Spleen (tissue), 11 donors: ENCODE measurements around the gene PPP3CA. TPM values are rescaled to one million over a fixed set of nuclear protein-coding genes. Genes with fewer than 3 reads are reported as not detected.

Source experiments
- DNase-seq: peaks from one replicate; pipeline ENCODE4 v3.0.0-alpha.2; 2020
- H3K27ac ChIP-seq, 8 donors: fragments of 200-600 bp; sonication (generic) in 7 of 8; 1 replicate in 4 of 8; 2 replicates in 4 of 8; pipeline versions ENCODE4 v1.5.0 to v1.8.0; 2016 to 2021; ENCODE audit warnings: inconsistent platforms in 4 of 8, mild to moderate bottlenecking in 4 of 8, moderate library complexity in 1 of 8
- H3K27me3 ChIP-seq, 7 donors: fragments of 200-600 bp; sonication (generic) in 6 of 7; replicated peaks in 1 of 7; 1 replicate in 4 of 7; 2 replicates in 3 of 7; pipeline versions ENCODE4 v1.5.0 to v1.8.0; 2016 to 2021; ENCODE audit warnings: inconsistent platforms in 3 of 7, mild to moderate bottlenecking in 1 of 7
- H3K36me3 ChIP-seq, 6 donors: fragments of 200-600 bp; sonication (generic) in 5 of 6; 1 replicate in 4 of 6; 2 replicates in 2 of 6; pipeline versions ENCODE4 v1.5.0 to v1.8.0; 2016 to 2021; ENCODE audit warnings: inconsistent platforms in 2 of 6
- H3K4me1 ChIP-seq, 6 donors: fragments of 200-600 bp; sonication (generic) in 5 of 6; 1 replicate in 3 of 6; 2 replicates in 3 of 6; pipeline versions ENCODE4 v1.5.0 to v1.8.0; 2016 to 2021; ENCODE audit warnings: inconsistent platforms in 3 of 6
- H3K4me3 ChIP-seq, 8 donors: fragments of 200-600 bp; sonication (generic) in 7 of 8; 1 replicate in 4 of 8; 2 replicates in 4 of 8; pipeline versions ENCODE4 v1.5.0 to v1.8.0; 2016 to 2021; ENCODE audit warnings: inconsistent platforms in 4 of 8, mild to moderate bottlenecking in 4 of 8, moderate library complexity in 2 of 8
- H3K9me3 ChIP-seq, 8 donors: fragments of 200-600 bp; sonication (generic) in 7 of 8; 1 replicate in 4 of 8; 2 replicates in 4 of 8; pipeline versions ENCODE4 v1.5.0 to v1.8.0; 2016 to 2021; ENCODE audit warnings: inconsistent platforms in 4 of 8
- CTCF ChIP-seq, 11 experiments: fragments of 200-600 bp in 7 of 11; fragments of 450-650 bp in 4 of 11; sonication (generic) in 4 of 11; IDR thresholded peaks in 8 of 11; conservative IDR thresholded peaks in 3 of 11; 1 replicate in 7 of 11; 2 replicates in 4 of 11; pipeline versions ENCODE4 v1.4.0 to v1.8.0; 2016 to 2021; ENCODE audit warnings: antibody characterized with exemption in 11 of 11, inconsistent platforms in 4 of 11, mild to moderate bottlenecking in 1 of 11
- POLR2A ChIP-seq, 3 donors: fragments of 450-650 bp; IDR thresholded peaks; one replicate each; pipeline ENCODE4 v1.5.1; 2017; ENCODE audit warnings: antibody characterized with exemption in 3 of 3, mild to moderate bottlenecking in 1 of 3
- POLR2AphosphoS5 ChIP-seq, 3 donors: sonication (generic); formaldehyde crosslinking; IDR thresholded peaks; one replicate each; pipeline ENCODE4 v1.5.1; 2017; ENCODE audit warnings: antibody characterized with exemption in 3 of 3
- WGBS, 5 donors: extraction: QIAGEN DNeasy Blood & Tissue Kit in 3 of 5; methylation state at CpG; one replicate each; pipeline versions ENCODE4 v1.1.5 to v1.1.7; 2013 to 2018; 5-methylcytosine and 5-hydroxymethylcytosine counted together
- intact Hi-C: fragments of 100-400 bp; cut with DNase I; formaldehyde crosslinking; loops from one replicate; pipeline ENCODE4 v1.15.0; 2023; ENCODE audit warnings: low total_unique reads
- polyA plus RNA-seq, 3 donors: library from polyadenylated mRNA; stranded (reverse); fragments of 200-250 nt; gene quantifications; one replicate each; pipeline ENCODE4 v1.2.1, GENCODE V29; 2013
- total RNA-seq, 7 donors: library from RNA; depleted of rRNA in 3 of 7; stranded (reverse); fragments of >200 nt in 3 of 7; fragmentation: NEBNext Ultra II Directional in 4 of 7; extraction: Animal tissue kit (Norgen Biotek cat#: 25700) in 4 of 7; gene quantifications; one replicate each; pipeline versions ENCODE4 v1.1.0 to v1.2.1, GENCODE V29; 2016 to 2021
- donor health status: healthy with polysubstance abuse.
- donor health status: DM: no; HTN: no; CAD: no; lungs with moderate emphysema.
- donor health status: DM: no; HTN: no; CAD: no.
- donor health status: Bipolar disorder and iron deficiency.
- donor health status: healthy.
- donor health status: DM: no; HTN: no; CAD: no.
- donor health status: DM: yes; HTN: yes; CAD: no.

The PPP3CA gene
- total and polyA plus RNA-seq, 10 donors, result 15.5 to 50.0 (median 39.6) TPM

- WGBS, 5 donors, result 72 to 85% (median 82%) methylated on average over 2 of the region's 2 CpGs
- Histone ChIP-seq H3K36me3 (no peaks in the 10 kb centered on the region), H3K27me3 (no peaks in the 10 kb centered on the region), H3K9me3 (peaks cover 0 to 6% (median 4%) of the 10 kb centered on the region in 8 donors), H3K4me3 (no peak overlapping the region), H3K4me1 (peaks cover 0 to 16% (median 0%) of the 10 kb centered on the region in 6 donors), H3K27ac (no peak overlapping the region)
- DNase-seq, result no peak
- TF ChIP-seq POLR2AphosphoS5 (IDR thresholded peaks at IDR 0.05), result no peak
- no peak for TF ChIP-seq POLR2A (IDR thresholded peaks at IDR 0.05)
- TF ChIP-seq CTCF (IDR thresholded peaks at IDR 0.05 in 8 of 11, conservative IDR thresholded peaks at IDR 0.05 in 3 of 11), result no peak
- intact Hi-C loops, result no loop called here
These were observed 337.9 kb downstream of the PPP3CA start for GRCh38 chr4:101009471-101009870.

GRCh38 chr4:101008503-101008902 lies 338.8 kb downstream of the PPP3CA start:
- intact Hi-C loops, result no loop called here
- H3K4me1 ChIP-seq, result peaks cover 0 to 16% (median 0%) of the 10 kb centered on the region in 6 donors
- H3K9me3 ChIP-seq, result peaks cover 3 to 16% (median 14%) of the 10 kb centered on the region in 8 donors
- no peak overlapping the region for H3K4me3 ChIP-seq
- no peaks in the 10 kb centered on the region for H3K36me3 ChIP-seq
- H3K27me3 ChIP-seq, result no peaks in the 10 kb centered on the region
- no peak overlapping the region for H3K27ac ChIP-seq
- 87 to 96% (median 92%) methylated on average over 3 of the region's 3 CpGs for WGBS, 5 donors
- TF ChIP-seq POLR2AphosphoS5 (IDR thresholded peaks at IDR 0.05) (no peak), POLR2A (IDR thresholded peaks at IDR 0.05) (no peak), CTCF (IDR thresholded peaks at IDR 0.05 in 8 of 11, conservative IDR thresholded peaks at IDR 0.05 in 3 of 11) (no peak)
- no peak for DNase-seq

- Histone ChIP-seq H3K27ac (no peak overlapping the region), H3K4me3 (no peak overlapping the region), H3K27me3 (no peaks in the 10 kb centered on the region), H3K4me1 (peaks cover 0 to 14% (median 0%) of the 10 kb centered on the region in 6 donors), H3K36me3 (no peaks in the 10 kb centered on the region), H3K9me3 (peaks cover 3 to 39% (median 24%) of the 10 kb centered on the region in 8 donors)
- intact Hi-C loops, result no loop called here
- DNase-seq, result no peak
- WGBS, 5 donors, result 79 to 89% (median 88%) methylated on average over 2 of the region's 2 CpGs
- no peak for TF ChIP-seq CTCF (IDR thresholded peaks at IDR 0.05 in 8 of 11, conservative IDR thresholded peaks at IDR 0.05 in 3 of 11)
- no peak for TF ChIP-seq POLR2AphosphoS5 (IDR thresholded peaks at IDR 0.05)
- no peak for TF ChIP-seq POLR2A (IDR thresholded peaks at IDR 0.05)
These were observed 341.7 kb downstream of the PPP3CA start for GRCh38 chr4:101005659-101006058.

GRCh38 chr4:101000496-101000895 lies 346.8 kb downstream of the PPP3CA start:
- Histone ChIP-seq H3K4me3 (no peak overlapping the region), H3K9me3 (peaks cover 3 to 39% (median 24%) of the 10 kb centered on the region in 8 donors), H3K27ac (no peak overlapping the region), H3K4me1 (no peaks in the 10 kb centered on the region), H3K36me3 (no peaks in the 10 kb centered on the region), H3K27me3 (no peaks in the 10 kb centered on the region)
- intact Hi-C loops, result no loop called here
- TF ChIP-seq POLR2AphosphoS5 (IDR thresholded peaks at IDR 0.05) (no peak), CTCF (IDR thresholded peaks at IDR 0.05 in 8 of 11, conservative IDR thresholded peaks at IDR 0.05 in 3 of 11) (no peak)
- 66 to 93% (median 79%) methylated on average over 1 of the region's 1 CpG for WGBS, 5 donors
- DNase-seq, result no peak
